K562 (cell line): ENCODE measurements around the gene MALSU1. TPM values are rescaled to one million over a fixed set of nuclear protein-coding genes. Genes with fewer than 3 reads are reported as not detected.

ENCODE experiments used
- CXXC5 ChIP-seq: fragments of 250-450 bp; sonication (Bioruptor Pico); IDR thresholded peaks from 2 replicates; pipeline ENCODE4 v1.8.0; 2022; ENCODE audit warnings: inconsistent platforms, mild to moderate bottlenecking, moderate library complexity
- KLF13 ChIP-seq: fragments of 450-650 bp; IDR thresholded peaks from 2 replicates; pipeline ENCODE4 v1.6.1; 2016; ENCODE audit warnings: missing genetic modification characterization, low read depth, mild to moderate bottlenecking, missing compliant biosample characterization, moderate library complexity, borderline replicate concordance
- LARP7 ChIP-seq: fragments of 450-650 bp; IDR thresholded peaks from 2 replicates; pipeline ENCODE4 v1.6.1; 2016
- MAFF ChIP-seq: IDR thresholded peaks from 2 replicates; pipeline ENCODE4 v1.6.1; 2012; ENCODE audit warnings: low read length, improper control_type of control experiment
- MITF ChIP-seq: IDR thresholded peaks from 2 replicates; pipeline ENCODE4 v1.6.1; 2014; ENCODE audit warnings: antibody characterized with exemption
- NCOA2 ChIP-seq, 2 experiments: fragments of 450-650 bp; IDR thresholded peaks; 2 replicates each; pipeline ENCODE4 v1.6.1; 2018; ENCODE audit warnings: mild to moderate bottlenecking in 2 of 2, moderate library complexity in 1 of 2; ENCODE audit not compliant: partially characterized antibody in 2 of 2
- PHTF2 ChIP-seq: fragments of 250-450 bp; sonication (Bioruptor Pico); IDR thresholded peaks from 2 replicates; pipeline ENCODE4 v1.5.0; 2021; ENCODE audit warnings: mild to moderate bottlenecking
- POU5F1 ChIP-seq: fragments of 150-350 bp; IDR thresholded peaks from 2 replicates; pipeline ENCODE4 v1.6.1; 2014; ENCODE audit warnings: borderline replicate concordance, low read length, low read depth, mild to moderate bottlenecking; ENCODE audit not compliant: partially characterized antibody
- PTBP1 ChIP-seq: fragments of 200-400 bp; formaldehyde crosslinking; IDR thresholded peaks from 2 replicates; pipeline ENCODE4 v1.6.1; 2017; ENCODE audit warnings: low read depth, low read length
- RBM15 ChIP-seq: fragments of 200-400 bp; formaldehyde crosslinking; IDR thresholded peaks from 2 replicates; pipeline ENCODE4 v1.6.1; 2018; ENCODE audit warnings: mild to moderate bottlenecking, low read length, moderate library complexity; ENCODE audit not compliant: insufficient read depth
- SP1 ChIP-seq: sonication (generic); formaldehyde crosslinking; IDR thresholded peaks from 2 replicates; pipeline ENCODE4 v1.8.1; 2022; ENCODE audit warnings: mild to moderate bottlenecking, missing genetic modification reagents
- TEAD1 ChIP-seq, 2 experiments: fragments of 450-650 bp in 1 of 2; sonication (generic) in 1 of 2; formaldehyde crosslinking; IDR thresholded peaks; 2 replicates each; pipeline versions ENCODE4 v1.4.0 to v1.8.0; 2020 to 2022; ENCODE audit warnings: mild to moderate bottlenecking in 2 of 2, missing genetic modification reagents in 1 of 2
- ZKSCAN3 ChIP-seq: fragments of 250-450 bp; sonication (Bioruptor Pico); IDR thresholded peaks from 2 replicates; pipeline ENCODE4 v1.4.0; 2020
- ZNF232 ChIP-seq: sonication (generic); formaldehyde crosslinking; IDR thresholded peaks from 2 replicates; pipeline ENCODE4 v1.8.0; 2022; ENCODE audit warnings: mild to moderate bottlenecking, missing genetic modification reagents
- ZNF436 ChIP-seq: fragments of 250-450, 450-650 bp; sonication (Bioruptor Pico); formaldehyde crosslinking; IDR thresholded peaks from 2 replicates; pipeline ENCODE4 v1.7.0; 2020; ENCODE audit warnings: mild to moderate bottlenecking
- ZNF57 ChIP-seq: fragments of 450-650 bp; formaldehyde crosslinking; IDR thresholded peaks from 2 replicates; pipeline ENCODE4 v1.4.0; 2020; ENCODE audit warnings: mild to moderate bottlenecking, moderate library complexity
- ZNF644 ChIP-seq: fragments of 200-800 bp; sonication (Bioruptor generic); IDR thresholded peaks from 2 replicates; pipeline ENCODE4 v1.6.1; 2016; ENCODE audit warnings: low read depth, missing genetic modification characterization, missing compliant biosample characterization
- ZSCAN29 ChIP-seq: fragments of 450-650 bp; IDR thresholded peaks from 2 replicates; pipeline ENCODE4 v1.6.1; 2017
- polyA plus RNA-seq, 8 experiments: library from polyadenylated mRNA; depleted of rRNA in 4 of 8; stranded (reverse) in 5 of 8; unstranded in 3 of 8; fragments of >200 nt; fragmentation: Nextera tagmentation in 2 of 8; fragmentation: Illumina TruSeq in 1 of 8; extraction: Ambion mirVana in 2 of 8; extraction: Trizol in 1 of 8; gene quantifications; 2 replicates each; pipeline versions ENCODE4 v1.2.1 to v1.2.3, GENCODE V29; 2011 to 2014; ENCODE audit warnings: inconsistent platforms in 1 of 8, missing spikeins in 1 of 8
- total RNA-seq, 7 experiments: library from RNA; depleted of rRNA in 6 of 7; stranded (reverse); fragments of >200 nt in 6 of 7; fragmentation: Illumina TruSeq in 2 of 7; extraction: Trizol in 2 of 7; gene quantifications; 2 replicates each; pipeline versions ENCODE4 v1.2.1 to v1.2.3, GENCODE V29; 2011 to 2021; ENCODE audit warnings: low replicate concordance in 1 of 7
- TF ChIP-seq, protein P1 (sequence below): fragments of 450-650 bp; IDR thresholded peaks from 2 replicates; pipeline ENCODE4 v1.6.1; 2018; ENCODE audit warnings: mild to moderate bottlenecking, low read depth; ENCODE audit not compliant: partially characterized antibody
- TF ChIP-seq, protein P2 (sequence below): fragments of 450-650 bp; IDR thresholded peaks from 2 replicates; pipeline ENCODE4 v1.6.1; 2016; ENCODE audit warnings: low read depth

Gene MALSU1
- total and polyA plus RNA-seq, 9 of the 15 experiments (the other 6 are each of a cell fraction or from before 2014, with no cell fraction given), result 12.3 to 308 (median 81.2) TPM

DNA sequence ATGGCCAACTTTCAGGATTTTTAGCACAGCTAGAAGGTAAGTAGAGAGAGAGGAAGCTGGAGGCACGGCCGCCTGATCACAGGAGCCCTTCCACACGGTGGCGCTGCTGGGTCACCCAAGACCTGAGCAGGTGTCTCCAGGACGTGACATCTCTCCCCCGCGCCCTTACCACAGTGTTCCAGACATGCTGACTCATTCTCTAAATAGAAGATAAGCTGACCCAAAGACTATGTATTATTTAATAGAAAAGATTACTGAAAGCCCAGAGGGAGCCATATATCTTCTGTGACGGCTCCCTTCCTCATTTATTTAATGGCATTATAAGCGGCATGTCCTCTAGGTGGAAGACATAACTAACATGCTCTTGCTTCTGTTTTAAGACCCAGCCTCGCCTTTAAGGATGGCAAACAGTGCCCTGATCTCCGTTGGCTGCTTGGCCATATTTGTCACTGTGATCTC, 26.0 kb upstream of the MALSU1 start (continued):
- TF ChIP-seq RBM15, result no peak
- TF ChIP-seq CXXC5, result peak; percentile 86
- no peak for TF ChIP-seq ZNF57
- TF ChIP-seq ZNF232 (CRISPR knock-in tag), result no peak
- no peak for TF ChIP-seq PTBP1
- no peak; a peak in 1 of 4 replicates for TF ChIP-seq TEAD1 (CRISPR knock-in tag; IDR thresholded peaks at IDR 0.05)
- no peak for TF ChIP-seq MITF
- no peak for TF ChIP-seq KLF13
- TF ChIP-seq, protein P1, sequence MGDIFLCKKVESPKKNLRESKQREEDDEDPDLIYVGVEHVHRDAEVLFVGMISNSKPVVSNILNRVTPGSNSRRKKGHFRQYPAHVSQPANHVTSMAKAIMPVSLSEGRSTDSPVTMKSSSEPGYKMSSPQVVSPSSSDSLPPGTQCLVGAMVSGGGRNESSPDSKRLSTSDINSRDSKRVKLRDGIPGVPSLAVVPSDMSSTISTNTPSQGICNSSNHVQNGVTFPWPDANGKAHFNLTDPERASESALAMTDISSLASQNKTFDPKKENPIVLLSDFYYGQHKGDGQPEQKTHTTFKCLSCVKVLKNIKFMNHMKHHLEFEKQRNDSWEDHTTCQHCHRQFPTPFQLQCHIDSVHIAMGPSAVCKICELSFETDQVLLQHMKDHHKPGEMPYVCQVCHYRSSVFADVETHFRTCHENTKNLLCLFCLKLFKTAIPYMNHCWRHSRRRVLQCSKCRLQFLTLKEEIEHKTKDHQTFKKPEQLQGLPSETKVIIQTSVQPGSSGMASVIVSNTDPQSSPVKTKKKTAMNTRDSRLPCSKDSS, result no peak
- no peak for TF ChIP-seq LARP7
- no peak for TF ChIP-seq ZSCAN29
- TF ChIP-seq, protein P2, sequence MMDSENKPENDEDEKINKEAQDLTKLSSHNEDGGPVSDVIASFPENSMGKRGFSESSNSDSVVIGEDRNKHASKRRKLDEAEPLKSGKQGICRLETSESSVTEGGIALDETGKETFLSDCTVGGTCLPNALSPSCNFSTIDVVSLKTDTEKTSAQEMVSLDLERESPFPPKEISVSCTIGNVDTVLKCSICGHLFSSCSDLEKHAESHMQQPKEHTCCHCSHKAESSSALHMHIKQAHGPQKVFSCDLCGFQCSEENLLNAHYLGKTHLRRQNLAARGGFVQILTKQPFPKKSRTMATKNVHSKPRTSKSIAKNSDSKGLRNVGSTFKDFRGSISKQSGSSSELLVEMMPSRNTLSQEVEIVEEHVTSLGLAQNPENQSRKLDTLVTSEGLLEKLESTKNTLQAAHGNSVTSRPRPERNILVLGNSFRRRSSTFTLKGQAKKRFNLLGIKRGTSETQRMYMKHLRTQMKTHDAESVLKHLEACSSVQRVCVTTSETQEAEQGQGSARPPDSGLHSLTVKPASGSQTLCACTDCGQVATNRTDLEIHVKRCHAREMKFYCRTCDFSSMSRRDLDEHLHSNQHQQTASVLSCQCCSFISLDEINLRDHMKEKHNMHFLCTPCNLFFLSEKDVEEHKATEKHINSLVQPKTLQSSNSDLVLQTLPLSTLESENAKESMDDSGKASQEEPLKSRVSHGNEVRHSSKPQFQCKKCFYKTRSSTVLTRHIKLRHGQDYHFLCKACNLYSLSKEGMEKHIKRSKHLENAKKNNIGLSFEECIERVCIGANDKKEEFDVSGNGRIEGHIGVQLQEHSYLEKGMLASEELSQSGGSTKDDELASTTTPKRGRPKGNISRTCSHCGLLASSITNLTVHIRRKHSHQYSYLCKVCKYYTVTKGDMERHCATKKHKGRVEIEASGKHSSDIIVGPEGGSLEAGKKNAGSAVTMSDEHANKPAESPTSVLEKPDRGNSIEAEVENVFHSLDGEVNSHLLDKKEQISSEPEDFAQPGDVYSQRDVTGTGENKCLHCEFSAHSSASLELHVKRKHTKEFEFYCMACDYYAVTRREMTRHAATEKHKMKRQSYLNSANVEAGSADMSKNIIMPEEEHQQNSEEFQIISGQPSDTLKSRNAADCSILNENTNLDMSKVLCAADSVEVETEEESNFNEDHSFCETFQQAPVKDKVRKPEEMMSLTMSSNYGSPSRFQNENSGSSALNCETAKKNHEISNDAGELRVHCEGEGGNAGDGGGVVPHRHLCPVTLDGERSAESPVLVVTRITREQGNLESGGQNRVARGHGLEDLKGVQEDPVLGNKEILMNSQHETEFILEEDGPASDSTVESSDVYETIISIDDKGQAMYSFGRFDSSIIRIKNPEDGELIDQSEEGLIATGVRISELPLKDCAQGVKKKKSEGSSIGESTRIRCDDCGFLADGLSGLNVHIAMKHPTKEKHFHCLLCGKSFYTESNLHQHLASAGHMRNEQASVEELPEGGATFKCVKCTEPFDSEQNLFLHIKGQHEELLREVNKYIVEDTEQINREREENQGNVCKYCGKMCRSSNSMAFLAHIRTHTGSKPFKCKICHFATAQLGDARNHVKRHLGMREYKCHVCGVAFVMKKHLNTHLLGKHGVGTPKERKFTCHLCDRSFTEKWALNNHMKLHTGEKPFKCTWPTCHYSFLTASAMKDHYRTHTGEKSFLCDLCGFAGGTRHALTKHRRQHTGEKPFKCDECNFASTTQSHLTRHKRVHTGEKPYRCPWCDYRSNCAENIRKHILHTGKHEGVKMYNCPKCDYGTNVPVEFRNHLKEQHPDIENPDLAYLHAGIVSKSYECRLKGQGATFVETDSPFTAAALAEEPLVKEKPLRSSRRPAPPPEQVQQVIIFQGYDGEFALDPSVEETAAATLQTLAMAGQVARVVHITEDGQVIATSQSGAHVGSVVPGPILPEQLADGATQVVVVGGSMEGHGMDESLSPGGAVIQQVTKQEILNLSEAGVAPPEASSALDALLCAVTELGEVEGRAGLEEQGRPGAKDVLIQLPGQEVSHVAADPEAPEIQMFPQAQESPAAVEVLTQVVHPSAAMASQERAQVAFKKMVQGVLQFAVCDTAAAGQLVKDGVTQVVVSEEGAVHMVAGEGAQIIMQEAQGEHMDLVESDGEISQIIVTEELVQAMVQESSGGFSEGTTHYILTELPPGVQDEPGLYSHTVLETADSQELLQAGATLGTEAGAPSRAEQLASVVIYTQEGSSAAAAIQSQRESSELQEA, result no peak
- TF ChIP-seq MAFF, result peak; percentile 94
- TF ChIP-seq ZNF644 (tag), result no peak
- TF ChIP-seq ZKSCAN3, result no peak
- TF ChIP-seq PHTF2 (CRISPR knock-in tag), result no peak
- 0 out of 2 replicates have a peak, but pooled peaks have one; percentile 35 for TF ChIP-seq SP1 (CRISPR knock-in tag)
- no peak for TF ChIP-seq POU5F1
- TF ChIP-seq ZNF436, result no peak
- no peak for TF ChIP-seq NCOA2 (IDR thresholded peaks at IDR 0.05; ENCODE audit: partially characterized antibody in 2 of 2)
